AG09309 (cell line): ENCODE measurements around the gene EGFR.

Source experiments
- DNase-seq: peaks from one replicate; pipeline ENCODE4 v3.0.0-alpha.2; 2010; ENCODE audit warnings: low read depth
- H3K4me3 ChIP-seq: 2 replicates; pipeline ENCODE4 v1.5.1; 2011; ENCODE audit warnings: mild to moderate bottlenecking, low read depth, low read length, moderate library complexity; ENCODE audit not compliant: control insufficient read depth
- CTCF ChIP-seq: IDR thresholded peaks from 2 replicates; pipeline ENCODE4 v1.5.1; 2011; ENCODE audit warnings: mild to moderate bottlenecking, low read depth, low read length, inconsistent platforms; ENCODE audit not compliant: insufficient read depth, control insufficient read depth; ENCODE audit errors: missing control alignments

EGFR gene

GRCh38 chr7:55193245-55193644 is 174.4 kb downstream of the EGFR start:
- DNase-seq = no peak
- no peak for TF ChIP-seq CTCF
- no peak overlapping the region for H3K4me3 ChIP-seq

- H3K4me3 ChIP-seq = no peak overlapping the region
- TF ChIP-seq CTCF = no peak
- no peak for DNase-seq
Observed at GRCh38 chr7:55194522-55194921, 175.7 kb downstream of the EGFR start.

GRCh38 chr7:55198634-55199392 is 180.0 kb downstream of the EGFR start:
- no peak for TF ChIP-seq CTCF
- no peak for DNase-seq
- H3K4me3 ChIP-seq = no peak overlapping the region

- DNase-seq = no peak
- no peak for TF ChIP-seq CTCF
- H3K4me3 ChIP-seq = no peak overlapping the region
Observed at GRCh38 chr7:55199418-55199817, 180.6 kb downstream of the EGFR start.

- no peak overlapping the region for H3K4me3 ChIP-seq
- DNase-seq = no peak
- no peak for TF ChIP-seq CTCF
Observed at GRCh38 chr7:55200441-55200840, 181.6 kb downstream of the EGFR start.

GRCh38 chr7:55202150-55202913 is 183.5 kb downstream of the EGFR start:
- TF ChIP-seq CTCF = no peak
- H3K4me3 ChIP-seq = no peak overlapping the region
- DNase-seq = no peak

GRCh38 chr7:55203300-55203699 is 184.5 kb downstream of the EGFR start:
- no peak for TF ChIP-seq CTCF
- DNase-seq = no peak
- no peak overlapping the region for H3K4me3 ChIP-seq
